GM12878 (cell line): ENCODE results near the gene C10orf143. TPM values are rescaled to one million over a fixed set of nuclear protein-coding genes. Genes with fewer than 3 reads are reported as not detected.

Source experiments
- ATAC-seq: fragments of 200-7000 bp; cut with Tn5 transposase; 3 replicates; pipeline ENCODE4 v1.9.1; 2020; ENCODE audit warnings: mild to moderate bottlenecking, moderate library complexity
- BruUV-seq: library from RNA; stranded (reverse); fragments of 400-500 nt; replicated peaks from 2 replicates; lab custom pipeline; 2021; lab: Mats Ljungman, UMichigan
- CTCF ChIA-PET: fragments of 300-600 bp; sonication (Branson Sonifier 250); formaldehyde crosslinking; extraction: SDS; loops from one replicate; lab custom pipeline; 2021; ENCODE audit warnings: inconsistent platforms; lab: Yijun Ruan, JAX
- POLR2A ChIA-PET: fragments of 350-600 bp; formaldehyde crosslinking; extraction: SDS; loops from one replicate; lab custom pipeline; 2021; ENCODE audit warnings: inconsistent platforms; lab: Charles Lee
- RAD21 ChIA-PET: fragments of 300-600 bp; sonication (Branson Sonifier 250); formaldehyde crosslinking; loops from one replicate; lab custom pipeline; 2023; ENCODE audit warnings: antibody characterized with exemption; ENCODE audit not compliant: unreplicated experiment; lab: Charles Lee
- SMC1A ChIA-PET: fragments of 300-600 bp; sonication (Branson Sonifier 250); formaldehyde crosslinking; loops from one replicate; lab custom pipeline; 2023; ENCODE audit not compliant: unreplicated experiment, uncharacterized antibody; lab: Charles Lee
- DNase-seq: peaks from one replicate; pipeline ENCODE4 v3.0.0-alpha.2; 2011; ENCODE audit warnings: low read depth, low spot score
- FAIRE-seq: peaks from 3 replicates; lab custom pipeline; 2011; peaks lifted over from hg19 to GRCh38; lab: Jason Lieb, UNC
- H2AFZ ChIP-seq: 2 replicates; pipeline ENCODE4 v1.6.0; 2011; ENCODE audit warnings: low read depth, low read length, control low read depth; ENCODE audit not compliant: control insufficient read depth
- H3K27ac ChIP-seq: 2 replicates; pipeline ENCODE4 v1.5.1; 2011; ENCODE audit warnings: control low read depth; ENCODE audit not compliant: control insufficient read depth, insufficient read depth
- H3K27me3 ChIP-seq, 2 experiments: replicated peaks in 1 of 2; 2 replicates each; pipeline versions ENCODE4 v1.6.0 to v1.6.1; 2011; ENCODE audit warnings: low read length in 1 of 2; ENCODE audit not compliant: control insufficient read depth in 2 of 2, insufficient read depth in 2 of 2
- H3K36me3 ChIP-seq, 2 experiments: 2 replicates each; pipeline ENCODE4 v1.5.1; 2011; ENCODE audit warnings: low read length in 1 of 2; ENCODE audit not compliant: control insufficient read depth in 2 of 2, insufficient read depth in 2 of 2
- H3K4me1 ChIP-seq: 2 replicates; pipeline ENCODE4 v1.6.1; 2011; ENCODE audit warnings: mild to moderate bottlenecking, low read length, moderate library complexity, mixed read lengths; ENCODE audit not compliant: control insufficient read depth, insufficient read depth
- H3K4me2 ChIP-seq: 2 replicates; pipeline ENCODE4 v1.6.0; 2011; ENCODE audit warnings: control low read depth; ENCODE audit not compliant: control insufficient read depth, insufficient read depth
- H3K4me3 ChIP-seq: fragments of 200-600 bp; sonication (generic); 2 replicates; pipeline ENCODE4 v1.5.1; 2016
- H3K79me2 ChIP-seq: 2 replicates; pipeline ENCODE4 v1.6.0; 2011; ENCODE audit warnings: low read length; ENCODE audit not compliant: control insufficient read depth, insufficient read depth
- H3K9ac ChIP-seq: 2 replicates; pipeline ENCODE4 v1.8.0; 2011; ENCODE audit warnings: low read length, control low read depth, mixed read lengths; ENCODE audit not compliant: control insufficient read depth, insufficient read depth
- H3K9me3 ChIP-seq: replicated peaks from 3 replicates; pipeline ENCODE4 v1.5.1; 2011; ENCODE audit warnings: mild to moderate bottlenecking, low read length; ENCODE audit not compliant: control insufficient read depth, insufficient read depth
- H4K20me1 ChIP-seq: 2 replicates; pipeline ENCODE4 v1.6.0; 2011; ENCODE audit not compliant: control insufficient read depth, insufficient read depth
- CHD2 ChIP-seq: IDR thresholded peaks from 2 replicates; pipeline ENCODE4 v1.6.1; 2011; ENCODE audit warnings: low read depth, low read length, improper control_type of control experiment, borderline replicate concordance
- FOXK2 ChIP-seq: fragments of 450-650 bp; IDR thresholded peaks from 2 replicates; pipeline ENCODE4 v1.6.1; 2017; ENCODE audit warnings: mild to moderate bottlenecking, moderate library complexity
- KDM1A ChIP-seq: fragments of 200-600 bp; sonication (generic); IDR thresholded peaks from 2 replicates; pipeline ENCODE4 v1.6.1; 2016; ENCODE audit warnings: borderline replicate concordance
- MYC ChIP-seq: IDR thresholded peaks from 2 replicates; pipeline ENCODE4 v1.6.1; 2011; ENCODE audit warnings: mild to moderate bottlenecking, low read length, moderate library complexity, inconsistent platforms; ENCODE audit not compliant: insufficient read depth, insufficient replicate concordance, insufficient read length, severe bottlenecking
- POLR2A ChIP-seq: IDR thresholded peaks from 2 replicates; pipeline ENCODE4 v1.6.1; 2011; ENCODE audit warnings: low read depth, mild to moderate bottlenecking, low read length
- SMARCA5 ChIP-seq: fragments of 450-650 bp; IDR thresholded peaks from 2 replicates; pipeline ENCODE4 v1.6.1; 2017; ENCODE audit warnings: mild to moderate bottlenecking
- WGBS: methylation state at CpG from one replicate; pipeline ENCODE4 v1.1.6; 2016; ENCODE audit warnings: low lambda C conversion rate; ENCODE audit not compliant: insufficient replicate concordance, insufficient coverage; ENCODE audit errors: missing lambda C conversion rate; 5-methylcytosine and 5-hydroxymethylcytosine counted together
- in situ Hi-C: fragments of 300-500 bp; cut with MboI; formaldehyde crosslinking; loops from 9 replicates; pipeline ENCODE4 v1.14.3; 2018; ENCODE audit warnings: mixed read lengths
- intact Hi-C: fragments of 100-400 bp; cut with micrococcal nuclease; formaldehyde crosslinking; loops from one replicate; pipeline ENCODE4 v1.14.2; 2022; ENCODE audit not compliant: unreplicated experiment
- polyA plus RNA-seq, 11 experiments: library from polyadenylated mRNA; depleted of rRNA in 4 of 11; unstranded in 6 of 11; stranded (reverse) in 5 of 11; fragments of >200 nt; fragmentation: Nextera tagmentation in 4 of 11; fragmentation: Illumina TruSeq in 1 of 11; extraction: Ambion mirVana in 4 of 11; extraction: Trizol in 1 of 11; gene quantifications; 1 replicate in 1 of 11; 2 replicates in 10 of 11; pipeline versions ENCODE4 v1.2.1 to v1.2.3, GENCODE V29; 2011 to 2016; ENCODE audit warnings: inconsistent platforms in 2 of 11, missing spikeins in 2 of 11, low read depth in 1 of 11
- total RNA-seq, 4 experiments: library from RNA; depleted of rRNA in 3 of 4; stranded (reverse); fragments of >200 nt in 3 of 4; fragmentation: Illumina TruSeq in 1 of 4; extraction: Trizol in 1 of 4; gene quantifications; 2 replicates each; pipeline versions ENCODE4 v1.2.1 to v1.2.3, GENCODE V29; 2013 to 2021
- TF ChIP-seq, protein P1 (sequence below): fragments of 450-650 bp; IDR thresholded peaks from 2 replicates; pipeline ENCODE4 v1.6.1; 2017; ENCODE audit warnings: mild to moderate bottlenecking, low read depth, inconsistent platforms; ENCODE audit not compliant: poor library complexity, severe bottlenecking
- TF ChIP-seq, protein P2 (sequence below), 3 experiments: IDR thresholded peaks in 2 of 3; conservative IDR thresholded peaks in 1 of 3; 2 replicates each; pipeline ENCODE4 v1.5.1; 2011; ENCODE audit warnings: low read depth in 3 of 3, low read length in 3 of 3, mild to moderate bottlenecking in 3 of 3, control low read depth in 2 of 3, moderate library complexity in 2 of 3, inconsistent platforms in 1 of 3, mixed read lengths in 1 of 3; ENCODE audit not compliant: control insufficient read depth in 2 of 3, insufficient read depth in 1 of 3; ENCODE audit errors: extremely low read depth in 1 of 3
- TF ChIP-seq, protein P3 (sequence below): fragments of 450-650 bp; IDR thresholded peaks from 2 replicates; pipeline ENCODE4 v1.6.1; 2017; ENCODE audit warnings: antibody characterized with exemption, mild to moderate bottlenecking, moderate library complexity
- TF ChIP-seq, protein P4 (sequence below): fragments of 450-650 bp; conservative IDR thresholded peaks from 2 replicates; pipeline ENCODE4 v1.6.1; 2017; ENCODE audit warnings: mild to moderate bottlenecking, moderate library complexity

C10orf143 gene
- total and polyA plus RNA-seq, 10 of the 15 experiments (the other 5 are each of a cell fraction or from before 2014, with no cell fraction given): 0.64 to 7.9 (median 2.6) TPM

DNA sequence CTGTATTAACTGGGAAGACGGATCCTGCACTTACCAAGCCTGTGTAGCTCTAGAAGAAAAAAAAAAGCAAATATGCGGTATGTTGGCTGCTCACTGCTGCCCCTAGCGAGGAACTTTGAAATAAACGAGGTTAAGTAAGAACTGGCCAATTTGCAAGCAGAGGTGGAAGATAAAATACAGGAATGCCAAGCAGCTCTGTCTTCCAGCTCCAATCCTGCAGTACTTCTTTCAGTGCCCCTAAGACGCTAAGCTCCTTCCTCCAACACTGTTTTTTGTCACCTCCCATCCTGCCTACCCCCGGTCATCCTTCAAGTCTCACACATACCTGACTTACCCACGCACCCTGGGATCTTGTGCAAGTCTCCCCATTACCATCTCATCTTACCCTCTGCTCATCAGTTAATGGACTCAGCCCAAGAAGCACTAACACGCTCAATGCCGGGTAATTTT lies 809 bp downstream of the C10orf143 start:
- ATAC-seq (peak; percentile 15), DNase-seq (peak; percentile 61), FAIRE-seq (no peak)
- ChIA-PET POLR2A (interaction anchor here (0.6 to 3.1 kb wide), 6 partner anchors 17 to 40 kb away, joined by 3 to 48 read pairs (median 10); partner anchors contain the start of gene GLRX3), CTCF (interaction anchor here (0.7 to 3.9 kb wide), 16 partner anchors 11 to 293 kb away, joined by 3 to 45 read pairs (median 7); partner anchors contain the start of gene GLRX3), SMC1A (interaction anchor here (0.7 to 3.1 kb wide), 10 partner anchors 18 to 57 kb away, joined by 3 to 19 read pairs (median 7); partner anchors contain the start of gene GLRX3), RAD21 (interaction anchor here (0.7 to 3.1 kb wide), 6 partner anchors 18 to 221 kb away, joined by 3 to 55 read pairs (median 6); partner anchors contain the start of gene GLRX3)
- H3K4me3 ChIP-seq: peak overlapping the region; percentile 84
- BruUV-seq: TSS peak; percentile 84
- H3K79me2 ChIP-seq: peaks cover 16% of the 10 kb centered on the region
- intact Hi-C loops (loop anchor here (1.0 to 5.0 kb wide), 3 partner anchors 26 to 505 kb away; partner anchors contain the start of gene GLRX3), in situ Hi-C loops (loop anchor here (10.0 to 25.0 kb wide), 2 partner anchors 645 to 1073 kb away; partner anchors contain the start of gene MGMT)
- no peaks in the 10 kb centered on the region for H3K27me3 ChIP-seq
- peaks cover 17% of the 10 kb centered on the region for H3K4me1 ChIP-seq
- H3K36me3 ChIP-seq: no peaks in the 10 kb centered on the region
- 0% methylated on average over 9 of the region's 9 CpGs for WGBS
- H3K4me2 ChIP-seq: peak overlapping the region; percentile 100
- H3K9me3 ChIP-seq: no peaks in the 10 kb centered on the region
- H3K27ac ChIP-seq: peak overlapping the region; percentile 87
- H4K20me1 ChIP-seq: no peaks in the 10 kb centered on the region
- peak overlapping the region; percentile 100 for H2AFZ ChIP-seq
- H3K9ac ChIP-seq: peak overlapping the region; percentile 90
- TF ChIP-seq, protein P1, sequence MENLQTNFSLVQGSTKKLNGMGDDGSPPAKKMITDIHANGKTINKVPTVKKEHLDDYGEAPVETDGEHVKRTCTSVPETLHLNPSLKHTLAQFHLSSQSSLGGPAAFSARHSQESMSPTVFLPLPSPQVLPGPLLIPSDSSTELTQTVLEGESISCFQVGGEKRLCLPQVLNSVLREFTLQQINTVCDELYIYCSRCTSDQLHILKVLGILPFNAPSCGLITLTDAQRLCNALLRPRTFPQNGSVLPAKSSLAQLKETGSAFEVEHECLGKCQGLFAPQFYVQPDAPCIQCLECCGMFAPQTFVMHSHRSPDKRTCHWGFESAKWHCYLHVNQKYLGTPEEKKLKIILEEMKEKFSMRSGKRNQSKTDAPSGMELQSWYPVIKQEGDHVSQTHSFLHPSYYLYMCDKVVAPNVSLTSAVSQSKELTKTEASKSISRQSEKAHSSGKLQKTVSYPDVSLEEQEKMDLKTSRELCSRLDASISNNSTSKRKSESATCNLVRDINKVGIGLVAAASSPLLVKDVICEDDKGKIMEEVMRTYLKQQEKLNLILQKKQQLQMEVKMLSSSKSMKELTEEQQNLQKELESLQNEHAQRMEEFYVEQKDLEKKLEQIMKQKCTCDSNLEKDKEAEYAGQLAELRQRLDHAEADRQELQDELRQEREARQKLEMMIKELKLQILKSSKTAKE: no peak
- TF ChIP-seq, protein P2, sequence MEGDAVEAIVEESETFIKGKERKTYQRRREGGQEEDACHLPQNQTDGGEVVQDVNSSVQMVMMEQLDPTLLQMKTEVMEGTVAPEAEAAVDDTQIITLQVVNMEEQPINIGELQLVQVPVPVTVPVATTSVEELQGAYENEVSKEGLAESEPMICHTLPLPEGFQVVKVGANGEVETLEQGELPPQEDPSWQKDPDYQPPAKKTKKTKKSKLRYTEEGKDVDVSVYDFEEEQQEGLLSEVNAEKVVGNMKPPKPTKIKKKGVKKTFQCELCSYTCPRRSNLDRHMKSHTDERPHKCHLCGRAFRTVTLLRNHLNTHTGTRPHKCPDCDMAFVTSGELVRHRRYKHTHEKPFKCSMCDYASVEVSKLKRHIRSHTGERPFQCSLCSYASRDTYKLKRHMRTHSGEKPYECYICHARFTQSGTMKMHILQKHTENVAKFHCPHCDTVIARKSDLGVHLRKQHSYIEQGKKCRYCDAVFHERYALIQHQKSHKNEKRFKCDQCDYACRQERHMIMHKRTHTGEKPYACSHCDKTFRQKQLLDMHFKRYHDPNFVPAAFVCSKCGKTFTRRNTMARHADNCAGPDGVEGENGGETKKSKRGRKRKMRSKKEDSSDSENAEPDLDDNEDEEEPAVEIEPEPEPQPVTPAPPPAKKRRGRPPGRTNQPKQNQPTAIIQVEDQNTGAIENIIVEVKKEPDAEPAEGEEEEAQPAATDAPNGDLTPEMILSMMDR (IDR thresholded peaks at IDR 0.05 in 2 of 3, conservative IDR thresholded peaks at IDR 0.05 in 1 of 3; ENCODE audit: control insufficient read depth in 2 of 3, extremely low read depth in 1 of 3, insufficient read depth in 1 of 3, low read depth in 3 of 3, low read length in 3 of 3): peak; percentile 67 to 84 (median 79)
- TF ChIP-seq POLR2A (no peak), FOXK2 (no peak), MYC (no peak), KDM1A (no peak), SMARCA5 (no peak), CHD2 (no peak)
- TF ChIP-seq, protein P3, sequence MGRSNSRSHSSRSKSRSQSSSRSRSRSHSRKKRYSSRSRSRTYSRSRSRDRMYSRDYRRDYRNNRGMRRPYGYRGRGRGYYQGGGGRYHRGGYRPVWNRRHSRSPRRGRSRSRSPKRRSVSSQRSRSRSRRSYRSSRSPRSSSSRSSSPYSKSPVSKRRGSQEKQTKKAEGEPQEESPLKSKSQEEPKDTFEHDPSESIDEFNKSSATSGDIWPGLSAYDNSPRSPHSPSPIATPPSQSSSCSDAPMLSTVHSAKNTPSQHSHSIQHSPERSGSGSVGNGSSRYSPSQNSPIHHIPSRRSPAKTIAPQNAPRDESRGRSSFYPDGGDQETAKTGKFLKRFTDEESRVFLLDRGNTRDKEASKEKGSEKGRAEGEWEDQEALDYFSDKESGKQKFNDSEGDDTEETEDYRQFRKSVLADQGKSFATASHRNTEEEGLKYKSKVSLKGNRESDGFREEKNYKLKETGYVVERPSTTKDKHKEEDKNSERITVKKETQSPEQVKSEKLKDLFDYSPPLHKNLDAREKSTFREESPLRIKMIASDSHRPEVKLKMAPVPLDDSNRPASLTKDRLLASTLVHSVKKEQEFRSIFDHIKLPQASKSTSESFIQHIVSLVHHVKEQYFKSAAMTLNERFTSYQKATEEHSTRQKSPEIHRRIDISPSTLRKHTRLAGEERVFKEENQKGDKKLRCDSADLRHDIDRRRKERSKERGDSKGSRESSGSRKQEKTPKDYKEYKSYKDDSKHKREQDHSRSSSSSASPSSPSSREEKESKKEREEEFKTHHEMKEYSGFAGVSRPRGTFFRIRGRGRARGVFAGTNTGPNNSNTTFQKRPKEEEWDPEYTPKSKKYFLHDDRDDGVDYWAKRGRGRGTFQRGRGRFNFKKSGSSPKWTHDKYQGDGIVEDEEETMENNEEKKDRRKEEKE: no peak
- TF ChIP-seq, protein P4, sequence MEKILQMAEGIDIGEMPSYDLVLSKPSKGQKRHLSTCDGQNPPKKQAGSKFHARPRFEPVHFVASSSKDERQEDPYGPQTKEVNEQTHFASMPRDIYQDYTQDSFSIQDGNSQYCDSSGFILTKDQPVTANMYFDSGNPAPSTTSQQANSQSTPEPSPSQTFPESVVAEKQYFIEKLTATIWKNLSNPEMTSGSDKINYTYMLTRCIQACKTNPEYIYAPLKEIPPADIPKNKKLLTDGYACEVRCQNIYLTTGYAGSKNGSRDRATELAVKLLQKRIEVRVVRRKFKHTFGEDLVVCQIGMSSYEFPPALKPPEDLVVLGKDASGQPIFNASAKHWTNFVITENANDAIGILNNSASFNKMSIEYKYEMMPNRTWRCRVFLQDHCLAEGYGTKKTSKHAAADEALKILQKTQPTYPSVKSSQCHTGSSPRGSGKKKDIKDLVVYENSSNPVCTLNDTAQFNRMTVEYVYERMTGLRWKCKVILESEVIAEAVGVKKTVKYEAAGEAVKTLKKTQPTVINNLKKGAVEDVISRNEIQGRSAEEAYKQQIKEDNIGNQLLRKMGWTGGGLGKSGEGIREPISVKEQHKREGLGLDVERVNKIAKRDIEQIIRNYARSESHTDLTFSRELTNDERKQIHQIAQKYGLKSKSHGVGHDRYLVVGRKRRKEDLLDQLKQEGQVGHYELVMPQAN: peak; percentile 11
